B cell (primary cell): ENCODE measurements around the gene RTL1. TPM values are rescaled to one million over a fixed set of nuclear protein-coding genes. Genes with fewer than 3 reads are reported as not detected.

Experiments
- ATAC-seq: fragments of 200-7000 bp; cut with Tn5 transposase; one replicate; pipeline ENCODE4 v1.10.0; 2021; ENCODE audit warnings: low read depth, mild to moderate bottlenecking, moderate number of reproducible peaks, moderate library complexity
- CTCF ChIA-PET: fragments of 350-600 bp; sonication (Branson Sonifier 250); formaldehyde crosslinking; loops from one replicate; lab custom pipeline; 2021; ENCODE audit warnings: antibody characterized with exemption, inconsistent platforms; lab: Charles Lee
- POLR2A ChIA-PET: fragments of 350-600 bp; sonication (Branson Sonifier 250); formaldehyde crosslinking; loops from one replicate; lab custom pipeline; 2021; ENCODE audit warnings: antibody characterized with exemption; lab: Charles Lee
- DNase-seq: peaks from one replicate; pipeline ENCODE4 v3.0.0; 2013
- H2AFZ ChIP-seq: 2 replicates; pipeline ENCODE4 v1.6.1; 2012; ENCODE audit warnings: mild to moderate bottlenecking, low read depth, low read length; ENCODE audit not compliant: insufficient read depth, poor library complexity, severe bottlenecking
- H3K27ac ChIP-seq, 2 donors: 1 replicate in 1 of 2; 2 replicates in 1 of 2; pipeline ENCODE4 v1.5.1; 2012 to 2013; ENCODE audit warnings: low read length in 2 of 2, mild to moderate bottlenecking in 2 of 2, moderate library complexity in 1 of 2
- H3K27me3 ChIP-seq, 4 experiments: fragments of 200-600 bp in 1 of 4; sonication (generic) in 1 of 4; replicated peaks in 1 of 4; 1 replicate in 2 of 4; 2 replicates in 2 of 4; pipeline versions ENCODE4 v1.6.1 to v1.7.0; 2013 to 2016; ENCODE audit warnings: low read length in 3 of 4, mild to moderate bottlenecking in 2 of 4, mixed read lengths in 1 of 4, moderate library complexity in 1 of 4; ENCODE audit not compliant: insufficient read depth in 4 of 4, control insufficient read depth in 3 of 4; ENCODE audit errors: control extremely low read depth in 1 of 4
- H3K36me3 ChIP-seq, 2 experiments: replicated peaks in 1 of 2; 1 replicate in 1 of 2; 2 replicates in 1 of 2; pipeline versions ENCODE4 v1.6.1 to v1.7.1; 2013; ENCODE audit warnings: low read length in 1 of 2; ENCODE audit not compliant: insufficient read depth in 2 of 2, control insufficient read depth in 1 of 2; ENCODE audit errors: control extremely low read depth in 1 of 2, extremely low read depth in 1 of 2
- H3K4me1 ChIP-seq, 2 donors: fragments of 200-600 bp in 1 of 2; sonication (generic) in 1 of 2; 1 replicate in 1 of 2; 2 replicates in 1 of 2; pipeline versions ENCODE4 v1.5.1 to v1.6.1; 2013 to 2017; ENCODE audit warnings: low read length in 2 of 2; ENCODE audit not compliant: control insufficient read depth in 2 of 2, insufficient read depth in 2 of 2
- H3K4me2 ChIP-seq: replicated peaks from 2 replicates; pipeline ENCODE3; 2012; ENCODE audit warnings: mild to moderate bottlenecking, low read depth, low read length; ENCODE audit not compliant: poor library complexity, severe bottlenecking
- H3K4me3 ChIP-seq, 5 experiments: fragments of 200-600 bp in 1 of 5; sonication (generic) in 1 of 5; 1 replicate in 3 of 5; 2 replicates in 2 of 5; pipeline versions ENCODE4 v1.5.1 to v1.7.0; 2011 to 2016; ENCODE audit warnings: low read length in 4 of 5, mild to moderate bottlenecking in 4 of 5, low read depth in 2 of 5, control low read depth in 1 of 5, moderate library complexity in 1 of 5; ENCODE audit not compliant: insufficient read depth in 1 of 5; ENCODE audit errors: control extremely low read depth in 1 of 5, extremely low read depth in 1 of 5
- H3K79me2 ChIP-seq: fragments of 200-600 bp; sonication (generic); one replicate; pipeline ENCODE4 v1.6.0; 2016; ENCODE audit warnings: low read length; ENCODE audit not compliant: control insufficient read depth, insufficient read depth
- H3K9ac ChIP-seq: fragments of 200-600 bp; sonication (generic); 2 replicates; pipeline ENCODE4 v1.6.1; 2017; ENCODE audit warnings: mild to moderate bottlenecking, low read length, moderate library complexity
- H3K9me3 ChIP-seq, 3 donors: one replicate each; pipeline versions ENCODE4 v1.6.1 to v1.7.1; 2013; ENCODE audit warnings: low read length in 2 of 3; ENCODE audit not compliant: control insufficient read depth in 2 of 3, insufficient read depth in 1 of 3; ENCODE audit errors: control extremely low read depth in 1 of 3
- H4K20me1 ChIP-seq: 2 replicates; pipeline ENCODE4 v1.6.0; 2012; ENCODE audit warnings: mild to moderate bottlenecking, low read length; ENCODE audit not compliant: insufficient read depth, control insufficient read depth, poor library complexity, severe bottlenecking
- H3K27ac Mint-ChIP-seq: one replicate; pipeline ENCODE4 v1.8.0; 2021; ENCODE audit warnings: mixed read lengths
- H3K27me3 Mint-ChIP-seq: one replicate; pipeline ENCODE4 v1.8.0; 2021; ENCODE audit warnings: mixed read lengths
- H3K4me1 Mint-ChIP-seq: one replicate; pipeline ENCODE4 v1.8.0; 2021; ENCODE audit warnings: mixed read lengths
- H3K4me3 Mint-ChIP-seq: one replicate; pipeline ENCODE4 v1.8.0; 2021; ENCODE audit warnings: mixed read lengths
- H3K9me3 Mint-ChIP-seq: one replicate; pipeline ENCODE4 v1.8.0; 2022; ENCODE audit warnings: mixed read lengths; ENCODE audit not compliant: insufficient read depth
- CTCF ChIP-seq: fragments of 200-600 bp; IDR thresholded peaks from one replicate; pipeline ENCODE4 v1.8.0; 2022; ENCODE audit warnings: antibody characterized with exemption, mild to moderate bottlenecking
- EZH2 ChIP-seq: IDR thresholded peaks from 2 replicates; pipeline ENCODE4 v1.6.1; 2012; ENCODE audit warnings: borderline replicate concordance, low read depth, mild to moderate bottlenecking, moderate library complexity, low read length; ENCODE audit not compliant: insufficient read depth, poor library complexity, severe bottlenecking
- WGBS: methylation state at CpG from one replicate; pipeline ENCODE4 v1.1.5; 2013; ENCODE audit warnings: missing lambda C conversion rate; ENCODE audit not compliant: insufficient coverage; 5-methylcytosine and 5-hydroxymethylcytosine counted together
- intact Hi-C: fragments of 100-400 bp; cut with micrococcal nuclease; formaldehyde crosslinking; loops from one replicate; pipeline ENCODE4 v1.10.0; 2022
- polyA plus RNA-seq: library from polyadenylated mRNA; depleted of rRNA; stranded (reverse); fragments of >200 nt; gene quantifications from 2 replicates; pipeline ENCODE4 v1.2.3, GENCODE V29; 2012
- total RNA-seq, 2 donors: library from RNA; stranded (reverse); fragments of 120-200 nt in 1 of 2; gene quantifications; 1 replicate in 1 of 2; 2 replicates in 1 of 2; pipeline versions ENCODE4 v1.2.3 to v1.2.4, GENCODE V29; 2013 to 2022

Gene RTL1
- total and polyA plus RNA-seq, 2 donors (not counting 1 experiment from before 2014, with no cell fraction given) = not detected

GRCh38 chr14:100891051-100891450, 12.5 kb downstream of the RTL1 start:
- Histone ChIP-seq H3K36me3 (no peaks in the 10 kb centered on the region), H2AFZ (no peak overlapping the region), H3K27me3 (peaks cover 0 to 2% (median 0%) of the 10 kb centered on the region in 4 experiments), H3K79me2 (no peaks in the 10 kb centered on the region), H4K20me1 (no peaks in the 10 kb centered on the region), H3K4me2 (no peak overlapping the region), H3K4me3 (no peak overlapping the region), H3K4me1 (no peaks in the 10 kb centered on the region), H3K9ac (no peak overlapping the region), H3K27ac (no peak overlapping the region), H3K9me3 (no peaks in the 10 kb centered on the region)
- H3K4me3 Mint-ChIP-seq = no peak overlapping the region
- ChIA-PET POLR2A (no interaction called here), CTCF (no interaction called here)
- H3K4me1 Mint-ChIP-seq = no peaks in the 10 kb centered on the region
- WGBS = 90% methylated on average over 2 of the region's 10 CpGs
- DNase-seq = no peak
- TF ChIP-seq EZH2 (no peak), CTCF (no peak)
- intact Hi-C loops = no loop called here
- no peak for ATAC-seq
- no peaks in the 10 kb centered on the region for H3K9me3 Mint-ChIP-seq
- peaks cover 7% of the 10 kb centered on the region for H3K27me3 Mint-ChIP-seq
- H3K27ac Mint-ChIP-seq = no peak overlapping the region

GRCh38 chr14:100890061-100890850, 13.3 kb downstream of the RTL1 start:
- H2AFZ ChIP-seq = no peak overlapping the region
- Mint-ChIP-seq H3K4me3 (no peak overlapping the region), H3K9me3 (no peaks in the 10 kb centered on the region), H3K27ac (no peak overlapping the region), H3K27me3 (peaks cover 4% of the 10 kb centered on the region), H3K4me1 (no peaks in the 10 kb centered on the region)
- no peak for DNase-seq
- H3K79me2 ChIP-seq = no peaks in the 10 kb centered on the region
- no peaks in the 10 kb centered on the region for H3K4me1 ChIP-seq
- no peak overlapping the region for H3K9ac ChIP-seq
- H3K4me2 ChIP-seq = no peak overlapping the region
- H3K9me3 ChIP-seq = no peaks in the 10 kb centered on the region
- ChIA-PET CTCF (no interaction called here), POLR2A (no interaction called here)
- H3K4me3 ChIP-seq = no peak overlapping the region
- no peaks in the 10 kb centered on the region for H3K36me3 ChIP-seq
- TF ChIP-seq CTCF = no peak
- TF ChIP-seq EZH2 = no peak
- no peaks in the 10 kb centered on the region for H3K27me3 ChIP-seq
- no peak for ATAC-seq
- WGBS = 80% methylated on average over 2 of the region's 8 CpGs
- intact Hi-C loops = no loop called here
- H3K27ac ChIP-seq = no peak overlapping the region
- H4K20me1 ChIP-seq = no peaks in the 10 kb centered on the region
